GM20431 (cell line): ENCODE results near the gene INPP5J.
"Not testable (repeated sequence)": the region's sequence is repeated elsewhere in the genome, so short reads cannot be mapped to it uniquely, and the experiment has no call there.

Experiments used
- in situ Hi-C: fragments of 300-500 bp; cut with MseI, MboI; formaldehyde crosslinking; loops from one replicate; pipeline ENCODE4 v1.15.0; 2020; ENCODE audit warnings: low sequenced_read_pairs; ENCODE audit not compliant: unreplicated experiment

Gene INPP5J

DNA sequence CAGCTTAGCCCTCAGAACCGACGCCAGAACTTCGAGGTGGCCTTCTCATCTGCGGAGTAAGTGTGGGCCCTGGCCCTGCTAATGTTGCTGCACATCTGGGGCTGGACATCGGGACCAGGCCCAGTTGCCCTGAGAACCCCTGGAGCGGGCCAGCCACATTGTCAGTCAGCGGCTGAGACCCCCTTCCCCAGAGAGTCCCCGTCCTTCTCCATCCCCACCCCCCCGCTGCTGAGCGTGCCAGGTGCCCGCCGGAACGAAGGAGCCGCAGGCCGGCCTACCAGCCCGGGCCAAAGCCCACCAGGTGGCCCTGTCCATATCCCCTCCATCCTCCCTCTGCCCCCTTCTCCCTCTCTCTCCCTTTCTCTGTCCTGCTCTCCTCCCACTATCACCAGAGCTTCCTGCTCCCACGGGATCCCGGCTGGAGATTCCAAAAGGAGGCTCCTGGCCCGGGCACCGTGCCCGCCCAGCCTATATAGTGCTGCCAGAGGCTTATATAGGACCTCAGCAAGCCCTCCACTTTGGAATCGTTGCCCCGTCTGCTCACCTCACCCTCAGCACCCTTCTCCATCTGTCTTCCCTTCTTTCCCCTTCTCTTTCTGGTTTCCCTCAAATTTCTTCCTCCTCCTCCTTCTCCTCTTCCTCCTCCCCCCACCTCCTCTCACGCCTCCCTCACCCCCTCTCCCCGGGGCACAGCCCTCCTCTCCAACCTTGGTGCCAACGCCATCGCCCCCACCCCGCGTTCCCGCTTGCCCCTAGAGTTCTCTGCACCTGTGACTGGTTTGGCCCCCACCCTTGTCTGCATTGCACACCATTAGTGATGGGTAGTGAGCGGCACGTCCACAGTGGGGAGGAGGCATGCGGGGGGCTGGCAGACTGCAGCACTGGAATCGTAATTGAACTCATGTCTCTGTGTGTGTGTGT is 22.7 kb upstream of the INPP5J start:
- in situ Hi-C loops, result no loop called here

DNA sequence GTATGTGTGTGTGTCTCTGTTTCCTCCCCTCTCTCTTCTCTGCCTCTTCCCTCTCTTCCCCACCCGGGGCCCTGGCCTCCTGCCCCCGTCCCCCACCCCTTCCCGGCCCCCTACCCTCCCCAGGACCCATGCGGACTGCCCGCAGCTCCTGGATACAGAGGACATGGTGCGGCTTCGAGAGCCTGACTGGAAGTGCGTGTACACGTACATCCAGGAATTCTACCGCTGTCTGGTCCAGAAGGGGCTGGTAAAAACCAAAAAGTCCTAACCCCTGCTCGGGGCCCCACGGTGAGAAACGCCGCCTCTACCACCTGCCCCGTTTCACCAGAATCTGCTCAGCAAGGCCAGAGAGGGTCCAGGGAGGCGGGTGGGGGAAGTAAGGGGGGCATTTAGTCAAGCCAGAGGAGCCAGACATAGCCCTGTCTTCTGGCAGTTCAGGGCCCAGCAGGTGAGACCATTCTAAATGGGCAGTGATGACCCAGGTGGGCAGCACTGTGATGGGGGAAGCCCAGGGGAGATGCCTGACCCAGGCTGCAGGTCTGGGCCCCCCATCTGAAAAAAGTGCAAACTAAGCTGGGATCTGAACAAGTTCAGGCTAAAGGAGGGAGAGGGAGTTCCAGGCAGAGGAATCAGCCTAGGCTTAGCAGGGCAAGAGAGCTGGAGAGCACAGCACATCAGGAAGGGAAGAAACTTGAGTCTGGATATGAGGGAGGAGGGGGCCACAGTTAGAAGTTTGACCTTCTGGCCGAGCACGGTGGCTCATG is 21.8 kb upstream of the INPP5J start:
- in situ Hi-C loops, result no loop called here

- in situ Hi-C loops, result no loop called here
These were observed 20.2 kb upstream of the INPP5J start for GRCh38 chr22:31102441-31103081.

GRCh38 chr22:31103111-31103510 is 19.7 kb upstream of the INPP5J start:
- in situ Hi-C loops, result no loop called here

DNA sequence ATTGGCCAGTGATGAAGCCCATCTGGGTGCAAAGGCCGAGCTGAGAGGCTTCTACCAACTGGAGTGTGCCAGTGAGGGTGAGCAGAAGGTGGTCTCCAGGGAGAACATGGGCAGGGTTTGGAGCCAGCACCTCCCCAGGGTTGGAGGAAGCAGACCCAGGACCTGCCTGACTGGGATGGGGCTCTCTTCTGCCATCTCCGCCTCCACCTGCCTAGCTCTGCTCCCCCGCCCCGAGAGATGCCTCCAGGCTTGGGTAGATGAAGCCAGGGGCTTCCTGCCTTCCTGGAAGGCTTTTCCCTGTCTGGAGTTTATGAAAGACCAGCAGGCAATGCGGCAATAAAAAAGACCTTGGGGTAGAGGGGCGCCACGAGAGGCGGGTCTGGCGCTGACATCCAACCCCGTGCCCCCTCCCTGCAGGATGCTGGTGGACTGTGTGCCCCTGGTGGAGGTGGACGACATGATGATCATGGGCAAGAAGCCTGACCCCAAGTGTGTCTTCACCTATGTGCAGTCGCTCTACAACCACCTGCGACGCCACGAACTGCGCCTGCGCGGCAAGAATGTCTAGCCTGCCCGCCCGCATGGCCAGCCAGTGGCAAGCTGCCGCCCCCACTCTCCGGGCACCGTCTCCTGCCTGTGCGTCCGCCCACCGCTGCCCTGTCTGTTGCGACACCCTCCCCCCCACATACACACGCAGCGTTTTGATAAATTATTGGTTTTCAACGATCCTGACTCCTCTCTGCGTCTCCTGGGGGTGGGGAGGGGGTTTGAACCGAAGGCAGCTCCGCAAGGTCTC is 18.7 kb upstream of the INPP5J start:
- in situ Hi-C loops, result no loop called here

DNA sequence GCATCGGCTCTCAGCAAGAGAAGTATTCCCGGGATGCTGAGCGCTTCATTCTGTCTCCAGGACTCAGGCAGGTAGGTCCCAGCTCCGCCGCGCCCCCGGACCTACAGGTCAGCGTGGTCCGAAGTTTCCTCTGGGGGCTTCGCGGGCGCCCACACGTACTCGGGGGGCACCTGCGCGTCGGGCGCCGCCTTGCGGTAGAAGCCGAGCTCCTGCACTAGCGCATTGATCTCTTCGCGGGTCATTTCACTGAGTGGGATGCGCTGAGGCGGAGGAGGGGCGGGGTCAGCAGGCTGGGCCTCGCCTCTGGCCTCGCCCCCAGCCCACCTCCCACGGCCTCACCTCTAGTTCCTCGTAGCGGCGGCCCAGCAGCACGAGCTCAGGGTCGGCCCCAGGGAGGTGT is 17.9 kb upstream of the INPP5J start:
- in situ Hi-C loops, result no loop called here

DNA sequence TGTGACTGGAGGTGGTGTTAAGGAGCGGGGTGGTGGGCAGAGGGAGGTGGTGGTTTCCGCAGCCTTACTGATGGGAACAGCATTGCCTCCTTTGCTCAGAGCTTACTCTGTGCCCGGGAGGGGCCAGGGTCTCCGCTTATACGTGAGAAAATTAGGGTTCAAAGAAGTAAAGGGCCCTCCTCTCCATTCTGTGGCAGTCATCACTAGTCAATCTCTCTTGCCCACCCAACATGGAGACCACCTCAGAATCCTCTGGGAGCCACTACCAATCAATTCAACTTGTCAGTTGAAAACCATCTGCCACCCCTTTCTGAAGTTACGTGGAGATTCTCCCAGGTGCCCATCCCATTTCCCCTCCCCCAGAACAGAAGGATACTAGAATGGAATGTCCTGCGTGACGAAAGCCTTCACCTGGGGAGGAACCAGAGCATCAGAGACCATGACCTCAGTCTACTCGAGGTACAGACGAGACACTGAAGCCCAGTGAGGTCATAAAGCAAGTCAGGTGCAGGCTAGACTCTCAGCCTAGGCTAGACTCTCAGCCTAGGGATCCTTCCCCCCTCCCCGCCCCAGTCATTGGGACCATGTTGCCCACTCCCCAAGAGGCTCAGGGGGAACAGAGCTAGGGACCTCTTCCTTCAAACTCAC is 17.4 kb upstream of the INPP5J start:
- in situ Hi-C loops, result no loop called here

DNA sequence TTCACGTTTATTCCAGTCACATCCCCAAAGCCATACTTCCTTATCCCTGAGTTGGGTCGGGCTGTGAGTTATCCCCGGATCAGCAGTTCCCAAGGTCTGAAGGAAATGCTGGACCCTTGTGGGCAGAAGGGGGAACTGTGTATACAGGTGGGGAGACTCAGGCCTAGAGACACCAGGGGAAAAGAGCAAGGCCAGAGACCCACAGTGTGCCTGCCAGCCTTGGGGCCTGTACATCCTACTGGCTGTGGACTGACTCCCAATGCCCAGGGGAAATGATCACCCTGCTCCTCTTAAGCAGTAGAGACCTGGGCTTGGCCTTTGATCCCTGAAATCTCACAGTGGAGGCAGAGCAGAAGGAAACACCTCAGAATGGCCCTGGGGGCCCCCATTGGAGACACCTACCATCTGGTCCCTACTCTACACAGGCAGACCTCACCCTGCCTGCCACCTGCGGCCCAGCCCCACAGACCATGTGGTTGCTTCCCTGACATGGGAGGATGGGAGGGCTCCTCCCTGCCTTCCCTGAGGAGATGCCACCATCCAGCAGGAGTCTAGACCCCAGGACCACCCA is 16.7 kb upstream of the INPP5J start:
- in situ Hi-C loops, result no loop called here

DNA sequence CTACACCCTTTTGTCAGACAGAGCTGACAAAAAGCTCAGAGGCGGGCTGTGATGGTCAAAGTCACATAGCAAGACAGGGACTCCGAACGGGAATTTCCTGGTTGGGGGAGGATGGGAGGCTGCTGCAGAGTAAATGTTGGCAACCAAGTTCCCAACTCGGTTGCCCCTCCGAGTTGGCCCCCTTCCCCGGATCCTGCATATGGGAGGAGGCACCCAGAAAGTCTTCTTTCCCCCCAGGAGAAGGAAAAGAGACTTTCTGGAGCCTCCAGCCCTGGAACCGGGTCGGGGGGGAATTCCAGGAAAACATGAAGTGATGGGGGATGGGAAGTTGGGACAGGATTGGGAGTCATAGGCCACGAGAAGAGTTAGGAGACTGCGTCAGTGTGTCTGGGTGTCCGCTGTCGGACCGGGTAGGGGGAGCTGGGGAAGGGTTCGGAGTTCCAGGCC is 16.0 kb upstream of the INPP5J start:
- in situ Hi-C loops, result no loop called here

DNA sequence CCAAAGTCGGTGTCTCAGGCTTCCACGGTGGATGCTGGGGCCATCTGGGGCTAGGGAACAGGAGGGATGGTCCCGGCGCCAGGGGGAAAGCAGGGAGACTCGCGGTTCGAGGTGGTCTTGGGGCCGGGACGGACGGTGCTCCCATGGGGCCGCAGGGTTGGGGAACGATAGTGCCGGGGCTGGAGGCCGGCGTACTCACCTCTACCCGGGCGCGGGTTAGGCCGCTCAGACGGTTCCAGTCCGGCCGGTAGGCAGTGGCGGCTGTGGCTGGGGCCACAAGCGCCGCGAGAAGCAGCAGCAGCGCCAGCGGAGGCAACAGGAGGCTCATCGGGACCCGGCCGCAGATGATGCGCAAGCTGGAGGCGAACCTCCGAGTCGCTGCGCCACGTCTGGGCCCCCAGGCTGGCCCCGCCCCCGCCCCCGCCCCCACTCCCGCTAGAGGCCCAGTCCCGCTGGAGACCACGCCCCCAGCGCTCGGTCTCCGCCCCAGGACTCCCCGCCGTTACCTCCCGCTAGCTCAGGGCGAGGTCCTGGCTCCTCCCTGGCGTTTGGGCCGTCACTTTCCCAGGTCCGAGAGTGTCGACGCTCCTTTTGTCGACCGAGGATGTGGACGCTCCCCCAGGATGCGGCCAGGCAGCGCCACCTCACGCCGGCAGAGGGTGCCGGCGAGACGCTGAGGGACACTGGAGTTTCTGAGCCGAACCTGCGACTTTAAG is 15.4 kb upstream of the INPP5J start, which contains the start of gene SELENOM:
TSS of gene SELENOM (minus strand) at position 391 of the 716 bp plus-strand sequence. CDS start at position 328, 63 bp downstream.
- in situ Hi-C loops, result no loop called here

- in situ Hi-C loops, result no loop called here
These were observed 14.9 kb upstream of the INPP5J start for GRCh38 chr22:31107894-31108218.

GRCh38 chr22:31112547-31113091 is 10.1 kb upstream of the INPP5J start:
- in situ Hi-C loops, result not testable (repeated sequence)

GRCh38 chr22:31118046-31118820 is 4.5 kb upstream of the INPP5J start:
- in situ Hi-C loops, result no loop called here

- in situ Hi-C loops, result no loop called here
These were observed 3.6 kb upstream of the INPP5J start for GRCh38 chr22:31119026-31119717.

DNA sequence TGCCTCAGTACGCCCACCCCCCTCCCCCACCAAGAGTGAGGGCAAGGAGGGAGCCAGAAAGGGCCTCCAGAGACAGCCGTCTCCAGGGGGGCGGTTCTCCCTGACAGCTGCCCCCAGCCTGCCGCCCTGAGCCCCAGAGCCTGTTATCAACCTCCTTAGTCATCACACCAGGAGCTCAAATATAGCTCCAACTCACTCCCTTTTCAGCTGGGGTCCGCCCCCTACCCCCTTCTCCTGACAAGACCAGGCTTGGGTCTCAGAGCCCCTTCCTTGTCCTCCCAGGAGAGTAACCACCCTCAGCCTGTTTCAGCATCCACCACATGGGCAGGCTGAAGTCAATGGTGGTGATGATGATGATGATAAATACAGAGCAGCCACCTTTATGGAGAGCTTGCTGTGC is 2.5 kb upstream of the INPP5J start:
- in situ Hi-C loops, result no loop called here

- in situ Hi-C loops, result no loop called here
These were observed 2.1 kb upstream of the INPP5J start for GRCh38 chr22:31120642-31121041.

GRCh38 chr22:31121403-31121802 is 1.4 kb upstream of the INPP5J start:
- in situ Hi-C loops, result no loop called here
